Skin epidermis (tissue), 12 donors: ENCODE measurements around the gene PRPF6.
"Not testable (repeated sequence)": the region's sequence is repeated elsewhere in the genome, so short reads cannot be mapped to it uniquely, and the experiment has no call there.

ENCODE experiments used
- H3K27ac ChIP-seq, 21 experiments: fragments of 200-600 bp; sonication (generic) in 11 of 21; one replicate each; pipeline ENCODE4 v1.5.0; 2020; ENCODE audit warnings: mild to moderate bottlenecking in 3 of 21, inconsistent platforms in 2 of 21, moderate library complexity in 2 of 21
- H3K4me3 ChIP-seq, 7 experiments: fragments of 200-600 bp; sonication (generic) in 2 of 7; one replicate each; pipeline ENCODE4 v1.5.0; 2020; ENCODE audit warnings: inconsistent platforms in 2 of 7, mild to moderate bottlenecking in 2 of 7, moderate library complexity in 1 of 7

The PRPF6 gene

DNA sequence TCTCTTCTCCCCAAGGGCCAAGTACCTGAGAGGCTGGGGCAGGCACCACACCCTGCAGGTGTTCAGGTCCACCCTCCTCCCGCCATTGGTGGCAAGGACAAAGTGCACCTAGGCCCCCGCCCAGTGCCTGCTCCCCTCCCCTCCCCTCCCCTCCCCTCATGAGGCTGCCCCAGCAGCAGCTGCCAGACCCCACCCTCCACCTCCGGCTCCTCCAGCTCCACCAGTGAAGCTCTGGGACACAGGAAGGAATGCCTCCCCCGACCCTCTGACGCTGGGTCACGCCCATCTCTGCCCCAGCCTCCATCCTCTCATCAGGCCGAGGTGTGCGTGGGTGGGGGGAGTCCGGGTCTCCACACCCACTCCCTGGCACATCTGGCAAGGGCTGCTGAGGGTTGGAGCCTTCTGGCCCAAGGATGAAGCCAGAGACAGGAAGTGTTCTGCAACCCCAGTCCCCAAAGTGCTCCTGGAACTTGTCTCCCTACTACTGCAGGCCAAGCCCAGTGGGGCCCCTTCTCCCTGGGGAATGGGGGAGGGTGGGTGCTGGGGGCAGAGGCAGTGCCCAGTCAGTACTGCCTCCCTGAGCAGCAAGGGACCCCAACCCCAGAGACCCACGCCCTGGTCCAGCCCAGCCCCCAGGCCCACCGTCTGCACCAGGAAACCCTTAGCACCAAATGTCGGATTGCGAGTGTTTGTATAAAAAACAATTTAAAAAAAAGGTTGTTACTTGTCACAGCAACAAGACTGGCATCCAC, 23.1 kb upstream of the PRPF6 start:
- Histone ChIP-seq H3K4me3 (peak overlapping the region in 1 of 7 experiments; percentile 72), H3K27ac (peak overlapping the region in 19 of 21 experiments; percentile 14 to 97 (median 76))

DNA sequence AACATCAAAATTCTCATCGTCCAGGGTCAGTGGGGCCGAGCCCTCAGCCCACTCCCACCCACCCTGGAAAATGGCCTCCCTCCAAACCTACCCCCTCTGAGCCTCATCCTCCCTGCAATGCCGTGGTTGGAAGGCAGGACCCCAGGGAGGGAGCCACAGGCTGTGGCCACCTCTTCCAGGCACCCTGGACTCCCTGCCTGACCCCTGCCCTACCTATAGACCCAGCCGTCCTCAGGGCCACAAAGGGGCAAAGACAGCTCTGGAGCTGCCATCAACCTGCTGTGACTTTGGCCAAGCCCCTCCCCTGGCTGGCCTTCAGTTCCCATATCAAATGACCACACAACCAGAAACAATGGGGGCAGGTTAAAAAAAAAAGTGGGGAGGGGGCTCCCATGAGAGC, 22.5 kb upstream of the PRPF6 start:
- Histone ChIP-seq H3K4me3 (no peak overlapping the region), H3K27ac (peak overlapping the region in 7 of 21 experiments; percentile 64 to 97 (median 92))

DNA sequence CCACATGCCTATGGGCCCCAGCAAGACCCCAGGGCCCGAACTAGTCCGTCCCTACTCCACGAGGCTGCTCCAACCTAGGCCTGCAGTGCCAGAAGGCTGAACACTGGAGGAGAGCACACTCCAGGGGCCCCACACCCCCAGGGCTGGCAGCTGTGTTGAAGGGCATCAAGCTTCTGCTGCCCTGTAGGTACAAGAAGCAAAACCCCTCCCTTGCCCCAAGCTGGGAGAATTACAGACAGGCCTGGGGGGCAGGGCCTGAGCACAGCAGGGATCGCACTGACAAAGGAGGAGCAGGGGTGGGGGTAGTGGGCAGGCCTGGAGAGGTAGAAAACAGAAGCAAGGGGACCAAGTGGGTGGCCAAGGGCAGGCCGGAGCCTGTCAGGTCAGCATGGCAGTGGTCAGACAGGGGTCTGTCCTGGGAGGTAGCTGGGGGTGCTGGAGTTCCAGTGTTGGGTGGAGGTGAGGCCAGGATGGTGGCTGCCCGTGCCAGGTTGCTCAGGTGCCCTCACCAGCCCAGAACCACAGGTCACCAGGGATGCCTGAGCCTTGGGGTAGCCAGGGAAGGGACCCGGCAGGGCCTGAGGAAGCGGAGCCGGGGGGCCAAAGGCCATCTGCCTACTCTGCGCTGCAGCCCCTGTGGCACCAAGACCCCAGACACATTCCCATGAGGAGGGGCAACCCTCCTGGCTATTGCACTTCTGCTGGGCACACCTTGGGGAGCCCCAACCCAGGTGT, 21.8 kb upstream of the PRPF6 start:
- Histone ChIP-seq H3K4me3 (no peak overlapping the region), H3K27ac (peak overlapping the region in 1 of 21 experiments; percentile 26)

DNA sequence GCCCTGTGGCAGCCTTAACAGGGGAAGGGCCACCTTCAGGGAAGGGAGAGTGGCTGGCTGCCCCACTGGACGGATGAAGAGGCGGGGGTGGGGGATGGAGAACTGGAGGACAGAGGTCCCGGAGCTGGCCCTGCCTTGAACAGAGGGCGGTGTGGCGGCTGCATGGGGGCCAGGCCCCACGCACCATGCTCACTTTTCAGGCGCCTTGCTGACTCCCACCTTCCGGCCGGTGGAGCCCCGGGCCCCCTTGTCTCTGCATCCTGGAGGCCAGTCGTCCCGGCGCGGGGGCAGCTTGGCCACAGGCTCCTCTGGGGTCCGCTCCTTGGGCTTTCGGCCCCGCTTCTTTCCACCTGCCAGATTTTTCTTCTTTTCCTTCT, 21.2 kb upstream of the PRPF6 start:
- H3K4me3 ChIP-seq: no peak overlapping the region
- no peak overlapping the region for H3K27ac ChIP-seq

DNA sequence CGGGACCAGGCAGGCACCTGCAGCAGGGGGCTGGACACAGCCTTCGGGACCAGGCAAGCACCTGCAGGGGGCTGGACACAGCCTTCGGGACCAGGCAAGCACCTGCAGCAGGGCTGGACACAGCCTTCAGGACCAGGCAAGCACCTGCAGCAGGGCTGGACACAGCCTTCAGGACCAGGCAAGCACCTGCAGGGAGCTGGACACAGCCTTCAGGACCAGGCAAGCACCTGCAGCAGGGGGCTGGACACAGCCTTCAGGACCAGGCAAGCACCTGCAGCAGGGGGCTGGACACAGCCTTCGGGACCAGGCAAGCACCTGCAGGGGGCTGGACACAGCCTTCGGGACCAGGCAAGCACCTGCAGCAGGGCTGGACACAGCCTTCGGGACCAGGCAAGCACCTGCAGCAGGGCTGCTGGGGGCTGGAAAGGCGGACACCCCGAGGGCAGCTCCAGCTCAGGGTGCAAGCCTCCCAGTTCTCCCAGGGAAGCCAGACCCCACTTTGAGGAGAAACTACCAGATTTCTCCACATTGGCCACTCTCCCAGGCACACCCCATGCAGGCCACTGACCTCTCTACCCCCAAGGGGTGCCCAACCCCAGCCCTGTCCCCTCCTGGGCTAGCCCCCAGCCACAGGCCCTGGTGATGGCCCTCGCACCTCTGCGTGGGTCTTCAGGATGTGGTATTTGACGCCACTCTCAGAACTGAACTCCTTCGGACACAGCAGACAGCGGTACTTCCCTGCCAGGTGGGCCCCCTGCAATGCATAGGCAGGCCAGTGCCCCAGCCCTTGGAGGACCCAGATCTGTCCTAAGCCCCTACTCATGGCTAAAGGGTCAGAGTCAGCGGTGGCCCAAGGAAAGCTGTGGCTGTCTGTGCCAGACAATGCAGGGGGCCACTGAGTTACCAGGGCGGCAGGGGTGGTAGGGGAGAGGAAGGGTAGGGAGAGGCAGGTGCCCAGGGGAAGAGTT, 20.0 kb upstream of the PRPF6 start:
- H3K4me3 ChIP-seq, H3K27ac ChIP-seq: not testable (repeated sequence)

DNA sequence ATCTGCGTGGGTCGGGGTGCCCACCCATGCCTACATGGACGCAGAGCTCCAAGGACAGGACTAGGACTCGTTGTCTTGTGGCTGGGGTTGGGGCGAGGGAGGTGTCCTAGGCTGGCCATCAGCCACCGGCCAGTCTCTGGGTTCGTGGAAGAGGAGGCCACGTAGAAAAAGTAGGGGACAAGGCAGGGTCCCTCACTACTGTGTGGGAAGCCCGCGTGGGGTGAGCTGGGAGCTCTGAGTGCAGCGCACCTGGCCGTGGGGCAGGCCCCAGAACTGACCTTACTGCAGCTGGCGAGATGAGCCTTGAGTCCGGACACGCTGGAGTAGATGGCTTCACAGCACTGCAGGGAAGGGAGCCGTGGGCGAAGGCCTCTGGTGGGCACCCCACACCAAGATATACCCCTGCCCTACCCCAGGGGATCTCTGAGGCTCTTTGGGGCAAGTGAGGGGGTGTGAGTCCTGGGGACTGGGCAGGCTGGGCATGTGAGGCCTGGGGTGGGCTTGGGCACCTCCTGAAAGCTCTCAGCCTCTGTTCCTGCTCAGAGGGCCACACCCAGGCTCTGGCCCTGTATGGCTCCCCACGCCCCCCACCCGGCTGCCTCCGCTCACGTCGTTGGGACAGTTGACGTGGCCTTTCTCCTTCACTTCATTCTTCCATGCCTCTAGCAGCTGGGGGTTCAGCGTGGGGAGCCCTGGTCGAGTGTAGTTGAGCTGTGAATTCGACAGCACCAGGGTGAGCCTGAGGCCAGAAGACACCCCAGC, 19.1 kb upstream of the PRPF6 start:
- Histone ChIP-seq H3K27ac (no peak overlapping the region), H3K4me3 (no peak overlapping the region)

DNA sequence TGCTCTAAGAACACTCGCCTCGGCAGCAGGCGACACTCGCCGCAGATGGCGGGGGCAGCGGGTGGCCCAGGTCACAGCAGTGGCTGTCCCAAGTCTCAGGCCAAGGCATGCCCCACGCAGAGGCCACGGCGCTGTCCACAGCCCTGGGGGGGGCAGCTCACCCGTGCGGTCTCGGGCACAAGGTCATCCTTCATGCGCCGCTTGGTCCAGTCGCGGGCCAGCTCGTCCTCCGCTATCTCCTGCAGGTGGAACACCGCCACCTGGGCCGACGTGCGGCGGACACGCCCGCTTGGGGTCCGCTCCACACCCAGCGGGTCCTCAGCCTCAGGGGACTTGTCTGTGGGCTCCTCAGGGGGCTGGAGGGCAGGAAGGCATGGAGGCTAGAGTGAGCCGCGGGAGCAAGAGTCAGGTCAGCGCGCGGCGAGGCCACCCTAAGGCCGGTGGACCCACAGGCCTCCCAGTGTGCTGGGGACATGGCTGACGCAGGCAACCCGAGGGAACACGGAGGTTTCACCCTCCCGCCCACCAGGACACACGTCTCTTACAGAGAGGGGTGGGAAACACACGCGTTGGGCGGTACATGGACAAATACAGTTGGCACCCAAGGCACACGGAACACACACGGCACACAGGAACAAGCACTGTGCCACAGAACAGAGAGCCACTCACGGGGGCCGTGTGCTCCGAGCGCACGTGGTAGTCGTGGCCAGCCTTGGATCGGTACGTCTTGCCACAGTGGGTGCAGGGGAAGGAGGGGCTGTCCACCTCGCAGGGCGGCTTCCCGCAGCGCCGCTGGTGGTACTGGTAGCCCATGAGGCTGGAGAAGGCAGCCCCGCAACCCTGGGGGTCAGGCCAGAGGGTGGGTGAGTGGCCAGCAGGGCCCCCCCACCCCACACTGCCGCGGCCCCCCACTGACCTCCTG, 18.2 kb upstream of the PRPF6 start:
- H3K4me3 ChIP-seq: no peak overlapping the region

DNA sequence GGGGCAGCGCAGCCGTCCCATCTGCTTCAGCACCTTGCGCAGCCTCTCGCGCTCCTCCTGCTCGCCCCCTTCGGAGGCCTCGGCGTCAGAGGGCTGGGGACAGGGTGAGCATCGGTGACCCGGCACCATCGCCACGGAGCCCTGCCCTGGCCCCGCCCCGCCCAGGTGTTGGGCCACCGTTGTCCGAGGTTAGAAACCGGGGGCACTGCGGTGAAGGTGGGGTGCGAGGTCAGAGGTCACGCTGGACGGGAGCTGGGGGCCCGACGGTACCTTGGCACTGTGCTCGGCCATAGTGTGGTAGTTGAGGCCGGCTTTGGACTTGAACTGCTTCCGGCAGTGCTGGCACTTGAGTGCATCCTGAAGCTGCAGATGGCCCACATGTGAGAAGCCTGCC, 17.6 kb upstream of the PRPF6 start:
- H3K4me3 ChIP-seq: no peak overlapping the region
- H3K27ac ChIP-seq: no peak overlapping the region

More for the DNA sequence above, 18.2 kb upstream of the PRPF6 start:
- no peak overlapping the region for H3K27ac ChIP-seq

DNA sequence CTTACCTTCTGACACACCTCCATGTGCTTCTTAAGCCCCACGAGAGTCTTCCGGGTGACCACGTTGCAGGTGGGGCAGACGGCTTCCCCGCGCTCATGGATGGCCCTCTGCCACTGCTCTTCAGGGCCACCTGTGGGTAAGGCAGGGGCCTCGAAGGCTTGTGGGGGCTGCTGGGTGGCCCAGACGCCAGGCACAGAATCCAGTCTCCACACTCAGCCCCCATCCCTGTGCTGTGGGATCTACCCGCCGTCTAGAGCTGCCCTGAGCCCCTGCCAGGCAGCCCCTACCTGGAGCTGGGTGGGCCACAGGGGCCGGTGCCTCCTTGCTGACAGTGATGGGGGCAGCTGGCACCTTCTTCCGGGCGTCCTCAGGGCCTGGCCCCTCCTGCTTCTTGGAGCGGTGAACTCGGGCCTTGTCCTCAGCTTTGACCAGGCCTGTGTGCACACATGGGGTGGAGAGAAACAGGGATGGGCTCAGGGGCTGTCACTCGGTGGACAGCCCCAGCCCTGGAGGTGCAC, 17.1 kb upstream of the PRPF6 start:
- Histone ChIP-seq H3K4me3 (no peak overlapping the region), H3K27ac (no peak overlapping the region)

DNA sequence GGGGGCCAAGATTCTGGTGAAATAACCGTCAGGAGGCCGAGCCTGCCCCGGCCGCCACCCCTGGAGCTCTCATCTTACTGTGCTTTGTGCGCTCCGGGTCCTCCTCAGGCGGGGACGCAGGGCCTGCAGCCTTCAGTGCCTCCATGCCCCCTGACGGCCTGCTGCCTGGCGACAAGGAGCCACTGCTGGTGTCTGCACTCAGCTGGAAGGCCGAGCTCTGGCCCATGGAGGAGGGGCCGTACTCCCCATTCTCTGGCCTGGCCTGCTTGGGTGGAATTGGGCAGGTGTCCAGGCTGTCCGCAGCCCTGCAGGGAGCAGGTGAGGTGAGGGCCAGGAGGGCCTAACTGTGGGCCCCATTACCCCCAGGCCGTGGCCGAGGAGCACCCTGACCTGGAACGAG, 16.5 kb upstream of the PRPF6 start:
- H3K27ac ChIP-seq: no peak overlapping the region
- H3K4me3 ChIP-seq: no peak overlapping the region

DNA sequence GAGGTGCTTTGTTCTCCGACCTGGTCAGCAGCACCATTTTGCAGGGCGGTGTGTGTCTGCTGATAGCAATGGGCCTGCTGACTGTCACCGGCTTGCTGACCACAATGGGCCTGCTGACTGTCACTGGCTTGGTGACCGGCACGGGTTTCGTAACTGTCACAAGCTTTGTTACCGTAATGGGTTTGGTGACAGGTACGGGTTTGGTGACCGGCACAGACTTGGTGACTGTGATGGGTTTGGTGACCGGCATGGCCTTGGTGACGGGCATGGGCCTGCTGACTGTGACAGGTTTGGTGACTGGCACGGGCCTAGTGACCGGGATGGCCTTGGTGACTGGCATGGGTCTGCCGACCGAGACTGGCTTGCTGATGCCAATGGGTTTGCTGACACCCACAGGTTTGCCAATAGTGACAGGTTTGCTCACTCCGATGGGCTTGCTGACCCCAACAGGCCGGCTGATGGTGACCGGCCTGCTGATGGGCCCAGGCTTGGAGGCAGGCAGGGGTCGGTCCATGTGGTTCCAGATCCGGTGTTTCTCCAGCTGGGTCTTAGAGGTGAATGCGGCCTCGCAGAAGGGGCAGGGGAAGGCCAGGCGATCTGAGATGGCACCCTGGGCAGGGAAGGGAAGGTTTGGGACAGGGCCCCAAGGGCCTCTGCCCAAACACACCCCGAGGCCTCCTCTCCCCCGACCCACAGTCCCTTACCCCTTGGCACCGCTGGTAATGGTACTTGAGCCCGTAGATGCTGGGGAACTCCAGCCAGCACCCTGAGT, 14.6 kb upstream of the PRPF6 start:
- no peak overlapping the region for H3K4me3 ChIP-seq
- H3K27ac ChIP-seq: no peak overlapping the region

DNA sequence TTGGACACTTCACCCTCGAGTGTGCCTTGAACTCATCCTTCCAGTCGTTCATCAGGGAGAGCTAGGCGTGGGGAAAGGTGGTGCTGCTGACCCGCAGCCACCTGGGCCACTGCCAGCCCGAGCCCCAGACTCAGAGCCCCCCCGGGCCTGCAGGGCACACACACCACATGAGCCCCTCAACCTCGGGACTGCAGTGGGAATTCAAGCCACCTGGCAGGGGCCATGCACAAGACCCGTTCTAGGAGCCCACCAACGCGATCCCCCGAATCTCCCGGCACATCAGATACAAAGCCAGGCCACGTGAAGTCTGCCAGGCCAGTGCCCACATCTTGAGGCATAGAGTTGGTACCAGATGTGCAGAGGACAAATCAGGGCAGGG, 14.0 kb upstream of the PRPF6 start:
- Histone ChIP-seq H3K4me3 (no peak overlapping the region), H3K27ac (no peak overlapping the region)

DNA sequence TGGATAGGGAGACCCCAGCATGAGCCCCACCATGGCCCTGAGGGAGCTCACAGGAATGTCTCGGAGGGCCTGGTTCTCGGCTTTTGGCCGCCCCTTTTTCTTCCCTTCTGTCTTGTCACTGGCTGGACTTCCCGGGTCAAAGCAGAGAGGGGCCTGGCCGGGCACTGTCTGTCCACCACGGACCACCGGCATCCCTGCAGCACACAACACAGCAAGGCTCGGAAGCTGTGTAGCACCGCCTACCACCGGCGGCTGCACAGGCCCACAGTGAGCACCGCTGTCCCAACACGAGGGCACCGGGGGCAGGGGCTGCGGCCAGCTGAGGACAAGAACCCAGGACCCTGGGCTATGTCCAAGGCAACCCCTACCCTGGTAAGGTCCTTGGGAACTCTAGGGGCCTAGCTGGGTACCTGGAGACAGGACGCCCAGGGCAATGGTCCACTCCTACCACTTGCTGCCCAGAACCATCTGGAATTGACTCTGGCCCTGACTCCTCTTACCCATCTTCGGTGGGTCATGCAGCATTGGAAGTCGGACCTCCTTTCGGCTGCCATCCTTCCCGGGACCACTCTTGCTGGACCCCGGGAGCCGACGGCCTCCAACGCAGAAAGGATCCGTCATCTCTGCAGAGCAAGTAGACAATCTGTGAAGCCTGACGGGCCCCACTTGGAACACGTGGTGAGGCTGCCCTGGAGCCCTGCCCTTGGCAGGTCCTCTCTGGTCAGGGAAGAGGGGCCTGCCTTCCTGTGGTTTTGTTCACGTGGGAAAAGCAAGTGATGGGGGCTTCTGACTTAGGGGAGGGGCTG, 13.4 kb upstream of the PRPF6 start:
- Histone ChIP-seq H3K27ac (peak overlapping the region in 1 of 21 experiments; percentile 71), H3K4me3 (no peak overlapping the region)

DNA sequence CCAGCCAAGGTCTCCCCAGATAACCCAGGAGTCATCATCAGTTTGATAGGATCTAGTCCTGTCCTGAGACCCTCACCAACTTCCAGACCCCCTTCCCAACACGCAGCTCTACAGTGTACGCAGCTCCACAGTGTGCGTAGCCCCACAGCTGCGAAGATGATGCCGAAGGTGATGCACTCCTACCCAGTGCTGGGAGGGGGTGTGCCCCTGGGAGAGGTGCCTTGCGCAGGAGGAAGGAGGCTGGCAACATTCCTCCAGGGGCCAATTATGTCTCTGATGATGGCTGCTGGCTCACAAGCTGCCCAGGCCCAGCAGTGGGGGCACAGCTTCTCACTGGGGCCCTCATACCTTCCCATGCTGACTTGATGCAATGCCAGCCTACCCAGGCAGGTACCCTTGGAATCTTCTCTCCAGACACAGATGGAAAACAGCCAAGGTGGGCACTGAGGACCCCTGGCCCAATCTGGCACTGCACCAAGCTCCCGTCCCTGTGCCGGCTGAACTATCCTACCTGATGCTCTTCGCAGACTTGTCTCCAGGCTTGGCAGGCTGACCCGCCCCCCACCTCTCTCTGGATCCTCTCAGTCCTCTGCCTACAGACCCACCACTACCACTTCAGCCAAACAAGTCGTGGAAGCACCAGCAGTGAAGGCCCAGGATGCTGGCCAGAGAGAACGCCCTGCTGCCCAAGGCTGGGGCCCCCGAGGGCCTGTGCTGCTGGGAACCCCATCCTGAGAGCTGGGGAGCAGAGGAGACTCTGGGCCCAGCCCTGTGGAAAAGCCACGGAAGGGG, 12.6 kb upstream of the PRPF6 start:
- H3K27ac ChIP-seq: peak overlapping the region in 16 of 21 experiments; percentile 31 to 96 (median 82)
- H3K4me3 ChIP-seq: peak overlapping the region in 5 of 7 experiments; percentile 45 to 73 (median 50)

DNA sequence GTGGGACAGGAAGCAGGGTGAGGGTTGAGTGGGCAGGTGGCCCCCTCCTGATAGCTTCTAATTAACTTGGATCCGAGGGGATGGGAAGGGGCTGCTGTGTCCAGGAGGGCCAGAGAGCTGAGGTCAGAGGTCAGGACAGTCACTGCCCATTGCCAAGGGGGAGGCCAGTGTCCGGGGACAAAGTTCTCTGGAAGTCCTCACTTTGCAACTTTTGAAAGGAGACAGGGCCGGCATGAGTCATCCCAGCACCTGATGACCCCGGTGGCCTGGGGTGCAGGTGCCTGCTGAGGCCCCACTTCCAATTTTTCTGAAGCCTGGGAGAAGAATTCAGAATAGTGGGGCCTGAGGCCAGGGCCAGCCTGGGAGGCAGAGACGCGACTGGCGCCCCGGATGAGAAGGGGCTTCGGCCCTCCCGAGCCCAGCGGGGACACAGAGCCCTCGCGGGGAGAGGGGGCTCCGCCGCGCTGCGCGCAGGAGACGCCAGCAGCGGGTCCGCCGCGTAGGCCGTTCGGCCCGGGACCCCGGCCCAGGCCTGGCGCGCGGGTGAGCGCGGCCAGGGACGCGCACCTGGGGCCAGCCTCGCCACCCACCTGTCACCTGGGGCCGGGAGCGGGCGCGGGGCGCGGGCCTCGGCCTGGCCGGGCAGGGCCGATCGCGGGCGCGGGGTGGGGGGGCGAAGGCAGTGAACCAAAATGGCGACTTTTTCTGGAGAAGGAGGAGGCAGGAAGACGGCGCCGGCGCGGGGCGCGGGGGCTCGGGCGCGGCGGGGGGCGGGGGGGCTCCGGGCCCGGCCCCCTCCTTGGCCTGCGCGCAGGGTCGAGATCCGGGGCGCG, 11.8 kb upstream of the PRPF6 start:
- peak overlapping the region; percentile 31 to 96 (median 79) for H3K27ac ChIP-seq
- peak overlapping the region; percentile 44 to 73 (median 50) for H3K4me3 ChIP-seq
